Activated naive CD4-positive, alpha-beta T cell treated with Interleukin-2 at 50 U/mL for 16 hours (primary cell): ENCODE results near the gene RHEX.
"Not testable (repeated sequence)": the region's sequence is repeated elsewhere in the genome, so short reads cannot be mapped to it uniquely, and the experiment has no call there.

Source experiments
- DNase-seq: peaks from one replicate; pipeline ENCODE4 v3.0.0-alpha.2; 2020

RHEX gene

GRCh38 chr1:206060844-206061243 is 7.9 kb downstream of the RHEX start:
- no peak for DNase-seq

- DNase-seq, result no peak
Measured at GRCh38 chr1:206062464-206062863, 9.5 kb downstream of the RHEX start.

DNA sequence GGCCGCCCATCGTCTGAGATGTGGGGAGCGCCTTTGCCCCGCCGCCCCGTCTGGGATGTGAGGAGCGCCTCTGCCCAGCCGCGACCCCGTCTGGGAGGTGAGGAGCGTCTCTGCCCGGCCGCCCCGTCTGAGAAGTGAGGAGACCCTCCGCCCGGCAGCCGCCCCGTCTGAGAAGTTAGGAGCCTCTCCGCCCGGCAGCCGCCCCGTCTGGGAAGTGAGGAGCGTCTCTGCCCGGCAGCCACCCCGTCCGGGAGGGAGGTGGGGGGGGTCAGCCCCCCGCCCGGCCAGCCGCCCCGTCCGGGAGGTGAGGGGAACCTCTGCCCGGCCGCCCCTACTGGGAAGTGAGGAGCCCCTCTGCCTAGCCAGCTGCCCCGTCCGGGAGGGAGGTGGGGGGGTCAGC is 11.0 kb downstream of the RHEX start:
- DNase-seq, result not testable (repeated sequence)

DNA sequence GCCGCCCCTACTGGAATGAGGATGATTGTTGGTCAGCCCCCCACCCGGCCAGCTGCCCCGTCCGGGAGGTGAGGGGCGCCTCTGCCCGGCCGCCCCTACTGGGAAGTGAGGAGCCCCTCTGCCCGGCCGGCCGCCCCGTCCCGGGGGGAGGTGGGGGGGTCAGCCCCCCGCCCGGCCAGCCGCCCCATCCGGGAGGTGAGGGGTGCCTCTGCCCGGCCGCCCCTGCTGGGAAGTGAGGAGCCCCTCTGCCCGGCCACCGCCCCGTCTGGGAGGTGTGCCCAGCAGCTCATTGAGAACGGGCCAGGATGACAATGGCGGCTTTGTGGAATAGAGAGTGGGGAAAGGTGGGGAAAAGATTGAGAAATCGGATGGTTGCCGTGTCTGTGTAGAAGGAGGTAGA is 11.5 kb downstream of the RHEX start:
- DNase-seq, result not testable (repeated sequence)

DNA sequence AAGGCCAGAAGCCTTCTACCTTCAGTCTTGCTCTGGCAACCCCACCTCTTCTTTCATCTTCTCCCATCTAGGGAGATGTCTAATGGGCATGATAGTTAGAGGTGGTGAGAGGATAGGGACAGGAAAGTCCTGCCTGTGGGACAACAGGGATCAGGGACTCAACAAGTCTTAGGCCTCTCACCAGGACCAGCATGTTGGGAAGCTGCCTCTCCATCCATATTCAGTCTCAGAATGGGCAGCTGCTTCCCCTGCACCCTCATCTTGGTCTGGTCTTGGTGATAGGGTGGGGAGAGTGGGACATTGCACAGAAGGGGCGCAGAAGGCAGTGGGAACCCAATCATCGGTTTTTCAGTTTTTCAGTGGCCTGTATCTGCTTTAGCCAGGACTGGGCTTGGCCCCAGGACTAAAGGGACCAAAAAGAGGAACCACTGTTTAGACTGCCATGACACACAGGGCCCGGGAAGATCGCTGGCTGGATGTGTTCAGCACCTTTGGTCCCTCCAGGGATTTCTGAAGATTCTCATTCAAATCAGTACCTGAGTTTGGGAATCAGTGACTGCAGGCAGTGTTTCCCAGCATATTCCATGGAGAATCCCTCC is 12.7 kb downstream of the RHEX start:
- no peak for DNase-seq

GRCh38 chr1:206066479-206067171 is 13.7 kb downstream of the RHEX start:
- no peak for DNase-seq

DNA sequence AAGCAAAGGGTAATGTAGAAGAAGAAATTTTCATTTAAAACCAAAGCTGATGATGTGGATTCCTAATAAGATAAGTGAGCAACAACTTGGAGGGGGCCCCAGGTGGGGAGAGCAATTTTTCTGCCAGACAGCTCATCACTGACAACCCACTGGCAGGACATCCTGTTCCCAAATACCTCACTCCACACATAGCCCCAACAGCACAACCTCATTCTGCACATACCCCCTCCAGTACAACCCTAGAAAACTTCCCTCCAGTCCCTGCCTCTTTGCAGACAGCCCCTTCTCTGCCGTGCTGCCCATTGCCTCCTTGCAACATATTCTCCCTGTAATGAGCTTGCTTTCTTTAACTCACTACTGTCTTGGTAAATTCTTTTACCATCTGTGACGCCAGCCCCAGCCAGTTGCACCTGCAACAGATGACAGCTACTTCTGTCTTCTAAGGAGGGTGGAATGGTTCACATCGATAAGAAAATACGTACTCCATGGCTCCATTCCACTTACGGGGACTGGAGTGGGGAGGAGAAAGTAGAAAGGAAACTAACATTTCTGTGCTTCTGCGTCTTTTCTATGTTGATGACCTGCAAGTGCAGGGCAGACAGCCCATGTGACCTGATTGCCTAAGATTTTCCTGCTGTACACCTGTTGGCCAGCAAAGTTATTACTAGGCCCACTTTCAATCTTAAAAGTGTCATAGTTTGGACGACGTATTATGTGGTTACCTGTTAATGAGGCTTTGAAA is 14.7 kb downstream of the RHEX start:
- DNase-seq, result no peak

DNA sequence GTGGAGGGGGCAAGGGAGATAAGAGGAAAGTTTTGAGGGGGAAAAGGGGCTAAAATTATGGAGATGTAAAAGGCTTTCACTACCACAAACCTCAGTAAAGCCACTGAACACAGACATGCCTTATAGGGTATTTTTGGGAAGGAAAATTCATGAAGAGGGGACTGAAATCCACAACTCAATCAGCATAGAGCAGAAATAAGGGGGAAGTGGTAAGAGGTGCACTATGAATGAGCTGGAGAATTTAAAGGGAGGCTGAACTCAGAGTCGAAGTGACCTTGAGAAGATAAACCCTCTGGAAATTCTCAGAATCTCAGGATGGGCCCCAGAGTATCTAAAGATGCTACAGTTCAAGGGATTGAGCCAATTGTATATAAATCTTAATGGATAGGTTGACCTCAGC is 15.3 kb downstream of the RHEX start:
- DNase-seq, result no peak

DNA sequence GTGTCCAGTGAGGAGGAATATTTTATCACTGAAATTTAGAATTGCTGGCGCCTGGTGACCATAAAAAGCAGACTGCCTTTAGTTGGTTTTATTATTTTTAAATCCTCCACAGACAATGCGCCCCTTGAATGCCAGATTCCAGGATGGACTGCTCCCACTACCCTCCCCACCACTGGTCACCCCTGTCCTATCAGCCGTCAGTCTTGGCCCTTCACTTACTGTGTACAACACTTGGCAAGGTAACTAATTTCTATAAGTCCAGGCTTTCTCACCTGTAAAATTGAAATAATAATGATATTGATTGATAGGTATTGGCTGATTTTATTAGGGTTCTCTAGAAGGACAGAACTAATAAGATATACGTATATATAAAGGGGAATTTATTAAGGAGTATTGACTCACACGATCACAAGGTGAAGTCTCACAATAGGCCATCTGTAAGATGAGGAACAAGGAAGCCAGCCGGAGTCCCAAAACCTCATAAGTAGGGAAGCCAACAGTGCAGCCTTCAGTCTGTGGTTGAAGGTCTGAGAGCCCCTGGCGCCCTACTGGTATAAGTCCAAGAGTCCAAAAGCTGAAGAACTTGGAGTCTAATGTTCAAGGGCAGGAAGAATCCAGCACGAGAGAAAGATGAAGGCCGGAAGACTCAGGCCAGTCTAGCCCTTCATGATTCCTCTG is 17.8 kb downstream of the RHEX start:
- DNase-seq, result no peak

DNA sequence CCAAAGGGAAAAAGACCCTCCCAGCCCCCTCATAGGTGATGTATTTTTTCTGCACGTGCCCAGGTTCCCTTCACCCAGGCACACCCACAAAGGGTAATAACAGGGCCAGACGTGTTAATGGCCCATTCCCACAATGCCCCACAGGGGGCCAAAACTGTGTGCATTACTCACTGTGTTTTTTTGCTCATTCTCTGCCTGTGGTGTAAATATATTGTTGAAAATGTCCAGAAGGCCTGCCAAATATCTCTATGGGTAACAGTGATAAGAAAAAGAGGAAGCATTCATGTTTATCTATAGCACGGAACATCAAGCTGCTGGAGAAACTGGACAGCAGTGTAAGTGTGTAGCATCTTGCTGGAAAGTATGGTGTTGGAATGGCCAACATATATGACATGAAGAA is 21.9 kb downstream of the RHEX start:
- no peak for DNase-seq

DNA sequence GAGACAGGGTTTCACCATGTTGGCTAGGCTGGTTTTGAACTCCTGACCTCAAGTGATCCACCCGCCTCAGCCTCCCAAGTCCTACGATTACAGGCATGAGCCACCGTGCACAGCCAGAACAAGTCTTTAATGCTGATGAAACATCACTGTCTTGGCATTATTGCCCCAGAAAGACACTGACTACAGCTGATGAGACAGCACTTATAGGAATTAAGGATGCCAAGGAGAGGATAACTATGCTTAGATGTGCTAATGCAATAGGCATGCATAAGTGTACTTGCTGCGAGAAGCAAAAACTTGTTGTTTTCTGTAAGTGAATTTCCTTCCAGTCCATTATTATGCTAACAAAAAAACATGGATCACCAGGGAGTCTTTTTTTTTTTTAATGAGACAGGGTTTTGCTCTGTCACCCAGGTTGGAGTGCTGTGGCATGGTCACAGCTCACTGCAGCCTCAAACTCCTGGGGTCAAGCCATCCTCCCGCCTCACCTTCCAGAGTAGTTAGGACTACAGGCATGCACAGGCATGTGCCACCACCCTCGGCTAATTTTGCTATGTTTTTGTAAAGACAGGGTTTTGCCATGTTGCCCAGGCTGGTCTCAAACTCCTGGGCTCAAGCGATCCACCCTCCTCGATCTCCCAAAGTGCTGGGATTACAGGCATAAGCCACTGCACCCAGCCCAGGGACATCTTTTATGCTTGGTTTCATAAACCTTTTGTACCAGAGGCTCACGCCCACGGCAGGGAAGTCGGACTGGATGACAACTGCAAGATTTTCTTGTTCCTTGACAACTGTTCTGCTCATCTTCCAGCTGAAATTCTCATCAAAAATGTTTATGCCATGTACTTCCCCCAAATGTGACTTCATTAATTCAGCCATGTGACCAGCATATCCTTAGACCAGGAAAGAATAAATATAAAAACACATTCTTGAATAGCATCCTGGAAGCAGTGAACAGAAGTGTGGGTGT is 23.1 kb downstream of the RHEX start:
- no peak for DNase-seq

DNA sequence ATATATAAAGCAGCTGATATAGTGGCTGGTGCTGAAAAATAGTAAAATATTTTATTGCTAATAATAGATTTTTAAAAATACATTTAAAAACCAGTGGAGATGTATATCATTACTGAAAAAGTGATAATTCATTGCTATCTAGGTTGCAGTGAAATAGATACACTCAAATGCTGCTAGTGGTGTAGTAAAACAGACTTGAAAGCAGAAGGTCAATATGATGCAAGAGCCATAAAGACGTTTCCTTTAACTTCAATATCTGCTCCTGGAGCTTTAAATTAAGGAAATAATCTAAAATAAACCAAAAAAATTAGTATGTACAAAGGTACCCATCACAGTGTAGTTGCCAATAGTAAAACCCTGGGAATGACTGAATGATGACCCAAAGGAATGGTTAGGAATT is 26.2 kb downstream of the RHEX start:
- DNase-seq, result no peak

- no peak for DNase-seq
Measured at GRCh38 chr1:206080026-206080820, 27.2 kb downstream of the RHEX start.

DNA sequence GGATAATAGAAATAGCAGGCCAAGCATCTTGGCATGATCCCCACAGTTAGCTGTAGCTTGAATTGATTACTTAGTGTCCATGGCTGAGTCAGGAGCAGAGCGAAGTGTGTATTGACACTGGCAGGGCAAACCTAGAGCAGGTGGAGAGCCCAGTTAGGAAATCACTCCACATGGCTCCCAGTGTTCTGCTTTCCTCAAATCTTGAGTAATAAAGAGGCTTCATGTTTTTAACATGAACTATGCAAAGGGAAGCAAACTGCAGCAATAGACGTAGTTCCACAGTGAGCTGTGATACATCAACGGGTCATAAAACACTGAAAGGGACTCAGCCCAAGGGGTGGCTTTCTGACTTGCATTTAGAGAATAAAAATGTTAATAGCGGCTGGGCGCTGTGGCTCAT is 28.9 kb downstream of the RHEX start:
- DNase-seq, result no peak

GRCh38 chr1:206082831-206083695 is 30.1 kb downstream of the RHEX start:
- DNase-seq, result no peak

DNA sequence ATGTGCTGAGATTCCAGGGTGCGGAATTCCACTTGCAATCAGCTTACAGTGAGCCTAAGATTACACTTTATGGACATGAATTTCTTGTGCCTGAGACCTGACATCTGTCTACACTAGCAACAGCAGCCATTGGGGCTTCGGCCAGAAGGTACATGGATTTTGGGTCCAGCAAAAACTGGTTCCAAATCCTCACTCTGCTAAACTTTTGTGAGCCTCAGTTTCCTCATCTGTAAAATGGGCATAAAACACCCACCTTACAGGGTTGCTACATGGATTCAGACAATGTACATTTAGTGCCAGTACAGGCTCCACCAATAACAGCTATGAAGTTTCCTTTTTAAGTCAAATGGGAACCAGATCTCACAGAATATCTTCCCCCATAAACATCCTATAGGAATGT is 30.8 kb downstream of the RHEX start:
- no peak for DNase-seq

GRCh38 chr1:206087091-206087490 is 34.1 kb downstream of the RHEX start:
- DNase-seq, result no peak

DNA sequence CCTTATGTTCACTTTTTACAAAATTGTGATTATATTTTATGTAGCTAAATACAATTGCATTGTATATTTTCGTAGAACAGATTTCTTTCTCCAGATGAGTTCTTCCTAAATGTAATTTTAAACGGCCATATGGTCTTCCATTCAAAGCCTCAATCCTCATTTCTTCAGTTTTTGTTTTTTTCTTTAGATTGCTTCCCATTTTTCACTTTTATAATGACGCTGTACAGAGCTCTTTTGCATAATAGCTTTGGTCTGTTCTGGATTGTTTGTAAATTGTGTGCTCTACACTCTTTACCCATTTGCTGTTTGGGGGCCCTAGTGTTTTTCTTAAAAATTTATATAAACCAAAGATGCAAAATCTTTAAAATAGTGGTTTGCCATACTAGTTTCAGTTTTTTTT is 36.4 kb downstream of the RHEX start:
- DNase-seq, result no peak

- DNase-seq, result no peak
Measured at GRCh38 chr1:206094024-206094423, 41.1 kb downstream of the RHEX start.

GRCh38 chr1:206097381-206097780 is 44.4 kb downstream of the RHEX start:
- no peak for DNase-seq
